A673 (cell line): ENCODE measurements around the gene NEK6. TPM values are rescaled to one million over a fixed set of nuclear protein-coding genes. Genes with fewer than 3 reads are reported as not detected.

ENCODE experiments used
- BruUV-seq: library from RNA; stranded (reverse); fragments of 400-500 nt; replicated peaks from 2 replicates; lab custom pipeline; 2021; lab: Mats Ljungman, UMichigan
- CTCF ChIA-PET: fragments of 300-600 bp; sonication (Branson Sonifier 250); formaldehyde crosslinking; loops from one replicate; lab custom pipeline; 2022; ENCODE audit warnings: antibody characterized with exemption; lab: Charles Lee
- POLR2A ChIA-PET: fragments of 300-600 bp; sonication (Branson Sonifier 250); formaldehyde crosslinking; loops from one replicate; lab custom pipeline; 2022; ENCODE audit warnings: antibody characterized with exemption; ENCODE audit not compliant: low non-redundant PET; lab: Charles Lee
- DNase-seq: peaks from one replicate; pipeline ENCODE4 v3.0.0-alpha.2; 2015; ENCODE audit warnings: low spot score
- H3K27ac ChIP-seq: fragments of 200-600 bp; sonication (generic); 2 replicates; pipeline ENCODE4 v1.5.1; 2016; ENCODE audit warnings: mixed run types, low read depth, mild to moderate bottlenecking, mixed read lengths, antibody characterized with exemption, low read length; ENCODE audit not compliant: poor library complexity, severe bottlenecking
- H3K27me3 ChIP-seq: fragments of 200-600 bp; sonication (generic); replicated peaks from 2 replicates; pipeline ENCODE4 v1.6.1; 2017; ENCODE audit warnings: mixed run types, low read depth, mild to moderate bottlenecking, mixed read lengths, antibody characterized with exemption, low read length; ENCODE audit not compliant: insufficient read depth, poor library complexity
- H3K36me3 ChIP-seq: fragments of 200-600 bp; sonication (generic); 2 replicates; pipeline ENCODE4 v1.6.1; 2016; ENCODE audit warnings: mixed run types, mild to moderate bottlenecking, mixed read lengths, antibody characterized with exemption, low read length; ENCODE audit not compliant: insufficient read depth, poor library complexity, severe bottlenecking
- H3K4me1 ChIP-seq: fragments of 200-600 bp; sonication (generic); 2 replicates; pipeline ENCODE4 v1.6.1; 2017; ENCODE audit warnings: mixed run types, mild to moderate bottlenecking, mixed read lengths, antibody characterized with exemption, low read length; ENCODE audit not compliant: insufficient read depth, poor library complexity, severe bottlenecking
- H3K4me3 ChIP-seq: fragments of 200-600 bp; sonication (generic); 2 replicates; pipeline ENCODE4 v1.5.1; 2016; ENCODE audit warnings: low read depth, mixed run types, mild to moderate bottlenecking, mixed read lengths, low read length; ENCODE audit not compliant: poor library complexity, severe bottlenecking
- H3K9me3 ChIP-seq: fragments of 200-600 bp; sonication (generic); 2 replicates; pipeline ENCODE4 v1.6.1; 2016; ENCODE audit warnings: mixed run types, low read depth, mild to moderate bottlenecking, mixed read lengths, antibody characterized with exemption, low read length; ENCODE audit not compliant: poor library complexity, severe bottlenecking
- EZH2 ChIP-seq: fragments of 200-600 bp; sonication (generic); IDR thresholded peaks from 2 replicates; pipeline ENCODE4 v1.6.1; 2017; ENCODE audit warnings: borderline replicate concordance, low read depth, mild to moderate bottlenecking, mixed read lengths, antibody characterized with exemption, low read length; ENCODE audit not compliant: poor library complexity, severe bottlenecking
- intact Hi-C: fragments of 100-400 bp; cut with micrococcal nuclease; formaldehyde crosslinking; loops from one replicate; pipeline ENCODE4 v1.10.0; 2022; ENCODE audit not compliant: unreplicated experiment
- total RNA-seq: library from RNA; stranded (reverse); gene quantifications from 2 replicates; pipeline ENCODE4 v1.2.3, GENCODE V29; 2021
- TF ChIP-seq, protein P1 (sequence below): fragments of 300-800, 200-600 bp; sonication (generic); conservative IDR thresholded peaks from 2 replicates; pipeline ENCODE4 v1.5.1; 2017; ENCODE audit warnings: low read depth, mild to moderate bottlenecking, antibody characterized with exemption, low read length, moderate library complexity, mixed read lengths

NEK6 gene
- total RNA-seq, 1 experiment from 2014 or later = 23.3 TPM

DNA sequence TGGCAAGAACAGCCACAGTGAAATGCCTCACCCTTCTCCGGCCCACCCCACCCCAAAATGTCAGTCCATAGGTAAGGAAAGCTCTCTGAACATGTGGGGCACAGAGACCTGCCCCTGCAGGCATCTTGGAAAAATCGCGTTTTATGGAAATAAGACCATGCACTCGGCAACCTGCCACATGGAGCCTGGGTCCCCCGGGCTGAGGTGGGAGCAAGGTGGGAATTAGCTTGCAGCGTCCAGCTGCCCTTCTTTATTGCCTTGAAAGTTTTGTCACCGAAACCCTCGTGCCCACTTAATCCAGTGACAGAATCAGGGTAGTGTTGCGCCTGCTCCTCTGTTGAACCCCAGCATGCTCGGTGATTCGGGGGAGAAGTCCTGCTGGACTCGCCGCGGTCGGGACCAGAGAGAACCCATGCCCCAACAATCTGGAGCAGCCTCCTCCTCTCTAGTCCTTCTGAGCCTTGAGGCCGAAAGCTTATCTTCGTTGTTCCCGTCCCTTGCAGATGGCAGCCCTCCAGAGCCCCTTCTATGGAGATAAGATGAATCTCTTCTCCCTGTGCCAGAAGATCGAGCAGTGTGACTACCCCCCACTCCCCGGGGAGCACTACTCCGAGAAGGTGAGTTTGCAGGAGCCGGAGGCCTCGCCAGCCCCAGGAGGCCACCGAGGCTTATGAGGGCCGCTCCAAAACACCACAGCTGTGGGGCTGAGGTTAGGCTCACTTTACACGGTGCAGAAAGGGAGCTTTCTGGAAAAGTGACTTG is 89.6 kb downstream of the NEK6 start:
- Histone ChIP-seq H3K4me3 (no peak overlapping the region), H3K9me3 (no peaks in the 10 kb centered on the region), H3K36me3 (peaks cover 50% of the 10 kb centered on the region), H3K27me3 (no peaks in the 10 kb centered on the region), H3K4me1 (peaks cover 13% of the 10 kb centered on the region), H3K27ac (no peak overlapping the region)
- no TSS peak for BruUV-seq
- no peak for DNase-seq
- ChIA-PET POLR2A (no interaction called here), CTCF (no interaction called here)
- intact Hi-C loops = no loop called here
- TF ChIP-seq, protein P1, sequence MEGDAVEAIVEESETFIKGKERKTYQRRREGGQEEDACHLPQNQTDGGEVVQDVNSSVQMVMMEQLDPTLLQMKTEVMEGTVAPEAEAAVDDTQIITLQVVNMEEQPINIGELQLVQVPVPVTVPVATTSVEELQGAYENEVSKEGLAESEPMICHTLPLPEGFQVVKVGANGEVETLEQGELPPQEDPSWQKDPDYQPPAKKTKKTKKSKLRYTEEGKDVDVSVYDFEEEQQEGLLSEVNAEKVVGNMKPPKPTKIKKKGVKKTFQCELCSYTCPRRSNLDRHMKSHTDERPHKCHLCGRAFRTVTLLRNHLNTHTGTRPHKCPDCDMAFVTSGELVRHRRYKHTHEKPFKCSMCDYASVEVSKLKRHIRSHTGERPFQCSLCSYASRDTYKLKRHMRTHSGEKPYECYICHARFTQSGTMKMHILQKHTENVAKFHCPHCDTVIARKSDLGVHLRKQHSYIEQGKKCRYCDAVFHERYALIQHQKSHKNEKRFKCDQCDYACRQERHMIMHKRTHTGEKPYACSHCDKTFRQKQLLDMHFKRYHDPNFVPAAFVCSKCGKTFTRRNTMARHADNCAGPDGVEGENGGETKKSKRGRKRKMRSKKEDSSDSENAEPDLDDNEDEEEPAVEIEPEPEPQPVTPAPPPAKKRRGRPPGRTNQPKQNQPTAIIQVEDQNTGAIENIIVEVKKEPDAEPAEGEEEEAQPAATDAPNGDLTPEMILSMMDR = no peak
- TF ChIP-seq EZH2 = no peak

DNA sequence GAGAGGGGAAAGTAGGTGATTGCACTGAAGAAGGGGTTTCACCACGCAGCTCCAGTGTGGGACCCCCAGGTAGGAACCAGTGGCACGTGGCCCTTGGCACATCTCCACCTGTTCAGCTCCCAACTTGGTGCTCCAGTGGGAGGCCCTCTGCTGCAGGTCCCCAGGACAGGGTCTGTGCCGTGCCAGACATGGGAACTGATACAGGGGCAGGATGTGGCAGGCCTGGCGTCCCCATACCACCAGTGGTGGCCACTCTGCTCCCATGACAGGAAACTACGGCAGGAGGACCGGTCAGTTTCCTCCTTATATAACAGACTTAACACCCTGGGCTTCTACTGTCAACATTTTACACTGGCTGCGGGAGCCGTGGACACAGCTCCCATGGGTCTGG is 90.2 kb downstream of the NEK6 start:
- no peak for TF ChIP-seq EZH2
- TF ChIP-seq, protein P1 = no peak
- no peaks in the 10 kb centered on the region for H3K27me3 ChIP-seq
- peaks cover 8% of the 10 kb centered on the region for H3K4me1 ChIP-seq
- no peaks in the 10 kb centered on the region for H3K9me3 ChIP-seq
- DNase-seq = no peak
- no peak overlapping the region for H3K4me3 ChIP-seq
- no TSS peak for BruUV-seq
- no peak overlapping the region for H3K27ac ChIP-seq
- intact Hi-C loops = no loop called here
- ChIA-PET POLR2A (no interaction called here), CTCF (no interaction called here)
- H3K36me3 ChIP-seq = peaks cover 55% of the 10 kb centered on the region

DNA sequence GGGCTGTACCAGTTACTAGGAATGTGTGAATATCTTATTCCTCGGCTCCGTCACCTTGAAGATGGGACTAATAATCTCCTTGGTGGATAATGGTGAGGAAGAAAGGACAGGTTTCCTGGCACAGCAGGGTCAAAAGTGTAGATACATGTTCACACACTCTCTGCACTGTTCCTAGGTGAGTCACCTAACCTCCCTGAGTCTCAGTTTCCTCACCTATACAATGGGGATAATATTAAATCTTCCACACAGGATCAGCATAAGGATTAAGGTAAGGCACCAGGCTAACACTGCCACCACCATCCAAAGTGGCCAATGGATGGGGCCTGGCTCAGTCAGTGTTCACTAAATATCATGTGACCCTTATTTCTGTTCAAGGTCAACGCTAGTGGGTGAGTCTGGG is 90.6 kb downstream of the NEK6 start:
- intact Hi-C loops = no loop called here
- no peak for TF ChIP-seq EZH2
- TF ChIP-seq, protein P1 = no peak
- ChIA-PET POLR2A (no interaction called here), CTCF (no interaction called here)
- H3K4me3 ChIP-seq = no peak overlapping the region
- H3K27ac ChIP-seq = no peak overlapping the region
- H3K36me3 ChIP-seq = peaks cover 59% of the 10 kb centered on the region
- no peak for DNase-seq
- H3K27me3 ChIP-seq = no peaks in the 10 kb centered on the region
- peaks cover 4% of the 10 kb centered on the region for H3K4me1 ChIP-seq
- BruUV-seq = no TSS peak
- no peaks in the 10 kb centered on the region for H3K9me3 ChIP-seq
